Body of pancreas (tissue), 4 donors: ENCODE data around the gene SLC5A2. TPM values are rescaled to one million over a fixed set of nuclear protein-coding genes. Genes with fewer than 3 reads are reported as not detected.
"Not testable (repeated sequence)": the region's sequence is repeated elsewhere in the genome, so short reads cannot be mapped to it uniquely, and the experiment has no call there.

Experiments
- ATAC-seq: fragments of 150-250 bp; one replicate; pipeline ENCODE4 v1.9.1; 2016
- DNase-seq, 4 donors: peaks; one replicate each; pipeline ENCODE4 v3.0.0-alpha.2; 2019
- H3K27ac ChIP-seq, 4 donors: fragments of 200-600 bp; sonication (generic); 1 replicate in 3 of 4; 2 replicates in 1 of 4; pipeline versions ENCODE4 v1.5.1 to v1.6.1; 2016 to 2019; ENCODE audit warnings: mild to moderate bottlenecking in 1 of 4, mixed read lengths in 1 of 4, moderate library complexity in 1 of 4
- H3K27me3 ChIP-seq, 2 donors: fragments of 200-600 bp; sonication (generic); one replicate each; pipeline ENCODE4 v1.6.0; 2016; ENCODE audit warnings: mild to moderate bottlenecking in 1 of 2
- H3K36me3 ChIP-seq, 2 donors: fragments of 200-600 bp; sonication (generic); replicated peaks in 1 of 2; 2 replicates each; pipeline ENCODE4 v1.5.1; 2016; ENCODE audit warnings: low read depth in 2 of 2; ENCODE audit not compliant: insufficient read depth in 1 of 2
- H3K4me1 ChIP-seq: fragments of 200-600 bp; sonication (generic); one replicate; pipeline ENCODE4 v1.6.0; 2016
- H3K4me3 ChIP-seq, 2 donors: fragments of 200-600 bp; sonication (generic); 1 replicate in 1 of 2; 2 replicates in 1 of 2; pipeline ENCODE4 v1.5.1; 2016 to 2019
- H3K9me3 ChIP-seq, 3 donors: fragments of 200-600 bp; sonication (generic); 1 replicate in 2 of 3; 2 replicates in 1 of 3; pipeline ENCODE4 v1.5.1; 2016
- CTCF ChIP-seq, 7 experiments: fragments of 450-650 bp in 4 of 7; fragments of 200-600 bp in 3 of 7; sonication (generic) in 3 of 7; IDR thresholded peaks; one replicate each; pipeline ENCODE4 v1.5.1; 2016 to 2019; ENCODE audit warnings: antibody characterized with exemption in 7 of 7
- POLR2A ChIP-seq, 3 donors: fragments of 450-650 bp; IDR thresholded peaks; one replicate each; pipeline ENCODE4 v1.6.1; 2016; ENCODE audit warnings: antibody characterized with exemption in 3 of 3, mild to moderate bottlenecking in 2 of 3
- WGBS, 2 donors: methylation state at CpG; one replicate each; pipeline ENCODE4 v1.1.5; 2017; 5-methylcytosine and 5-hydroxymethylcytosine counted together
- intact Hi-C: fragments of 100-400 bp; cut with DNase I; formaldehyde crosslinking; loops from one replicate; pipeline ENCODE4 v1.15.1; 2023
- total RNA-seq, 2 donors: library from RNA; depleted of rRNA; stranded (reverse); fragments of >200 nt; gene quantifications; one replicate each; pipeline ENCODE4 v1.1.0, GENCODE V29; 2016

Gene SLC5A2
- total RNA-seq, 2 donors from 2014 or later, result 0.26 TPM; not detected in 1

- H3K4me1 ChIP-seq, result peaks cover 22% of the 10 kb centered on the region
- ATAC-seq, result no peak
- H3K27me3 ChIP-seq, result no peaks in the 10 kb centered on the region
- no peak overlapping the region for H3K4me3 ChIP-seq
- H3K36me3 ChIP-seq, result no peaks in the 10 kb centered on the region
- no peak overlapping the region for H3K27ac ChIP-seq
- 88 to 89% methylated on average over 7 to 9 of the region's 9 CpGs for WGBS, 2 donors
- intact Hi-C loops, result no loop called here
- no peaks in the 10 kb centered on the region for H3K9me3 ChIP-seq
- no peak for DNase-seq
- no peak for TF ChIP-seq CTCF (IDR thresholded peaks at IDR 0.05)
- no peak for TF ChIP-seq POLR2A (IDR thresholded peaks at IDR 0.05)
These were observed 3.2 kb upstream of the SLC5A2 start for GRCh38 chr16:31479751-31480150.

- Histone ChIP-seq H3K4me1 (peaks cover 23% of the 10 kb centered on the region), H3K36me3 (no peaks in the 10 kb centered on the region), H3K9me3 (no peaks in the 10 kb centered on the region), H3K27me3 (no peaks in the 10 kb centered on the region), H3K27ac (no peak overlapping the region), H3K4me3 (no peak overlapping the region)
- intact Hi-C loops, result no loop called here
- WGBS, 2 donors, result 49 to 50% methylated on average over 7 of the region's 7 CpGs
- TF ChIP-seq CTCF (IDR thresholded peaks at IDR 0.05), result no peak
- no peak for DNase-seq
- ATAC-seq, result no peak
These were observed 1.9 kb upstream of the SLC5A2 start for GRCh38 chr16:31480851-31481536.

GRCh38 chr16:31484048-31484447 lies 1.1 kb downstream of the SLC5A2 start:
- H3K27me3 ChIP-seq, H3K4me3 ChIP-seq, H3K36me3 ChIP-seq, intact Hi-C loops, DNase-seq, ATAC-seq, H3K9me3 ChIP-seq: not testable (repeated sequence)
- 87 to 93% methylated on average over 4 of the region's 4 CpGs for WGBS, 2 donors
- Histone ChIP-seq H3K4me1 (peaks cover 26% of the 10 kb centered on the region), H3K27ac (peak overlapping the region in 1 of 4 donors; percentile 60)

- peak overlapping the region; percentile 25 to 64 (median 57) for H3K27ac ChIP-seq
- WGBS, 2 donors, result 51 to 64% methylated on average over 7 to 14 of the region's 14 CpGs
- H3K27me3 ChIP-seq, result no peaks in the 10 kb centered on the region
- TF ChIP-seq CTCF (IDR thresholded peaks at IDR 0.05) (no peak), POLR2A (IDR thresholded peaks at IDR 0.05) (peak in 1 of 3 donors; percentile 29)
- DNase-seq (peak in 3 of 4 donors; percentile 45 to 72 (median 64)), ATAC-seq (peak; percentile 49)
- no peaks in the 10 kb centered on the region for H3K36me3 ChIP-seq
- intact Hi-C loops, result no loop called here
- no peak overlapping the region for H3K4me3 ChIP-seq
- peaks cover 28% of the 10 kb centered on the region for H3K4me1 ChIP-seq
- no peaks in the 10 kb centered on the region for H3K9me3 ChIP-seq
These were observed 1.7 kb downstream of the SLC5A2 start for GRCh38 chr16:31484491-31485171.

GRCh38 chr16:31485571-31485970 lies 2.6 kb downstream of the SLC5A2 start:
- H3K4me1 ChIP-seq, result peaks cover 28% of the 10 kb centered on the region
- TF ChIP-seq POLR2A (IDR thresholded peaks at IDR 0.05) (no peak), CTCF (IDR thresholded peaks at IDR 0.05) (no peak)
- no peaks in the 10 kb centered on the region for H3K27me3 ChIP-seq
- DNase-seq (no peak), ATAC-seq (no peak)
- peak overlapping the region in 1 of 4 donors; percentile 60 for H3K27ac ChIP-seq
- no peaks in the 10 kb centered on the region for H3K9me3 ChIP-seq
- no peak overlapping the region for H3K4me3 ChIP-seq
- no peaks in the 10 kb centered on the region for H3K36me3 ChIP-seq
- intact Hi-C loops, result no loop called here
- WGBS, 2 donors, result 89 to 94% methylated on average over 11 to 17 of the region's 17 CpGs
